ENCODE data around the gene DPYD.
A peak's percentile ranks its signal among the peaks of the same experiment; 100 is the strongest.

DPYD gene

GRCh38 chr1:97174039-97174704 lies 746.7 kb downstream of the DPYD start:
- TF ChIP-seq CTCF (conservative IDR thresholded peaks at IDR 0.05), result no peak
- peak overlapping the region; percentile 70 for H3K27ac ChIP-seq

GRCh38 chr1:97170300-97170699 lies 750.5 kb downstream of the DPYD start:
- TF ChIP-seq CTCF (conservative IDR thresholded peaks at IDR 0.05), result no peak
- peak overlapping the region; percentile 84 for H3K27ac ChIP-seq

GRCh38 chr1:97168056-97168455 lies 752.8 kb downstream of the DPYD start:
- no peak for TF ChIP-seq CTCF (conservative IDR thresholded peaks at IDR 0.05)
- peak overlapping the region; percentile 84; the same call in 1 of the 2 replicates for H3K27ac ChIP-seq

GRCh38 chr1:97167246-97167645 lies 753.6 kb downstream of the DPYD start:
- H3K27ac ChIP-seq, result no peak overlapping the region
- TF ChIP-seq CTCF (conservative IDR thresholded peaks at IDR 0.05), result no peak

GRCh38 chr1:97166626-97167025 lies 754.2 kb downstream of the DPYD start:
- no peak overlapping the region for H3K27ac ChIP-seq
- TF ChIP-seq CTCF (conservative IDR thresholded peaks at IDR 0.05), result no peak

- no peak overlapping the region for H3K27ac ChIP-seq
- no peak for TF ChIP-seq CTCF (conservative IDR thresholded peaks at IDR 0.05)
Observed at GRCh38 chr1:97164276-97164639, 756.6 kb downstream of the DPYD start.

GRCh38 chr1:97163591-97164275 lies 757.1 kb downstream of the DPYD start:
- TF ChIP-seq CTCF (conservative IDR thresholded peaks at IDR 0.05), result no peak
- no peak overlapping the region for H3K27ac ChIP-seq

Measured in VCaP (cell line).